Smooth muscle cell (in vitro differentiated cells): Measurements from ENCODE around the gene ASCC1. TPM values are rescaled to one million over a fixed set of nuclear protein-coding genes. Genes with fewer than 3 reads are reported as not detected.
"Not testable (repeated sequence)": the region's sequence is repeated elsewhere in the genome, so short reads cannot be mapped to it uniquely, and the experiment has no call there.

Experiments
- DNase-seq: peaks from one replicate; lab custom pipeline; 2025; ENCODE audit not compliant: unreplicated experiment; lab: John Stamatoyannopoulos, UW
- H2AFZ ChIP-seq: fragments of 200-600 bp; sonication (generic); 2 replicates; pipeline ENCODE4 v1.6.0; 2016; ENCODE audit warnings: antibody characterized with exemption, low read depth, mild to moderate bottlenecking
- H3F3A ChIP-seq: fragments of 200-600 bp; sonication (generic); 2 replicates; pipeline ENCODE4 v1.6.0; 2017; ENCODE audit warnings: antibody characterized with exemption, low read depth
- H3K27ac ChIP-seq: fragments of 200-600 bp; sonication (generic); 2 replicates; pipeline ENCODE4 v1.5.1; 2016; ENCODE audit warnings: low read depth, mild to moderate bottlenecking
- H3K27me3 ChIP-seq: fragments of 200-600 bp; sonication (generic); 2 replicates; pipeline ENCODE4 v1.6.1; 2016; ENCODE audit warnings: low read depth, mild to moderate bottlenecking
- H3K36me3 ChIP-seq: fragments of 200-600 bp; sonication (generic); 2 replicates; pipeline ENCODE4 v1.5.1; 2016; ENCODE audit warnings: low read depth
- H3K4me1 ChIP-seq: fragments of 200-600 bp; sonication (generic); 2 replicates; pipeline ENCODE4 v1.5.1; 2016; ENCODE audit warnings: low read depth
- H3K4me2 ChIP-seq: fragments of 200-600 bp; sonication (generic); 2 replicates; pipeline ENCODE4 v1.6.0; 2016; ENCODE audit warnings: mild to moderate bottlenecking
- H3K4me3 ChIP-seq: fragments of 200-600 bp; sonication (generic); 2 replicates; pipeline ENCODE4 v1.5.1; 2016; ENCODE audit warnings: mild to moderate bottlenecking
- H3K79me2 ChIP-seq: fragments of 200-600 bp; sonication (generic); 2 replicates; pipeline ENCODE4 v1.6.0; 2016; ENCODE audit warnings: low read depth, mild to moderate bottlenecking
- H3K9ac ChIP-seq: fragments of 200-600 bp; sonication (generic); 2 replicates; pipeline ENCODE4 v1.6.0; 2016; ENCODE audit warnings: low read depth
- H3K9me3 ChIP-seq: fragments of 200-600 bp; sonication (generic); replicated peaks from 2 replicates; pipeline ENCODE4 v1.5.1; 2016; ENCODE audit warnings: low read depth
- H4K20me1 ChIP-seq: fragments of 200-600 bp; sonication (generic); 2 replicates; pipeline ENCODE4 v1.6.0; 2016; ENCODE audit warnings: low read depth
- CTCF ChIP-seq: fragments of 200-600 bp; sonication (generic); IDR thresholded peaks from 2 replicates; pipeline ENCODE4 v1.5.1; 2017; ENCODE audit warnings: borderline replicate concordance, mild to moderate bottlenecking, antibody characterized with exemption; ENCODE audit not compliant: insufficient read depth, poor library complexity, severe bottlenecking
- whole genome bisulfite sequencing: methylation state at CpG from one replicate; pipeline ENCODE4 v1.1.7; 2016; ENCODE audit warnings: low lambda C conversion rate; 5-methylcytosine and 5-hydroxymethylcytosine counted together
- polyA plus RNA-seq: library from polyadenylated mRNA; unstranded; fragments of >200 nt; fragmentation: Nextera tagmentation; extraction: Ambion mirVana; gene quantifications from 2 replicates; pipeline ENCODE4 v1.2.1, GENCODE V29; 2016
- total RNA-seq: library from RNA; depleted of rRNA; stranded (reverse); fragments of >200 nt; gene quantifications from 2 replicates; pipeline ENCODE4 v1.2.3, GENCODE V29; 2014

The ASCC1 gene
- total and polyA plus RNA-seq, 2 experiments from 2014 or later: 24.0 to 28.1 TPM

- 96% methylated on average over 7 of the region's 7 CpGs for WGBS
- Histone ChIP-seq H3K4me1 (no peaks in the 10 kb centered on the region), H3K27ac (no peak overlapping the region), H3K4me3 (no peak overlapping the region), H3K36me3 (no peaks in the 10 kb centered on the region), H3K27me3 (no peaks in the 10 kb centered on the region), H3K9me3 (no peaks in the 10 kb centered on the region), H3K4me2 (no peak overlapping the region), H3K9ac (no peak overlapping the region), H3F3A (no peaks in the 10 kb centered on the region), H3K79me2 (no peaks in the 10 kb centered on the region), H4K20me1 (no peaks in the 10 kb centered on the region), H2AFZ (no peak overlapping the region)
- TF ChIP-seq CTCF: no peak
- DNase-seq: no peak
Measured at GRCh38 chr10:72152286-72152685, 63.8 kb downstream of the ASCC1 start.

- not testable (repeated sequence) for H3K4me1 ChIP-seq, H3K27me3 ChIP-seq, H3K9me3 ChIP-seq, H3K79me2 ChIP-seq, H3K36me3 ChIP-seq, H3F3A ChIP-seq, H3K4me3 ChIP-seq, H3K4me2 ChIP-seq, H3K9ac ChIP-seq, H4K20me1 ChIP-seq, H2AFZ ChIP-seq, H3K27ac ChIP-seq, DNase-seq
- WGBS: 98% methylated on average over 6 of the region's 6 CpGs
Measured at GRCh38 chr10:72150746-72151478, 65.2 kb downstream of the ASCC1 start.

- not testable (repeated sequence) for H3K36me3 ChIP-seq, H3F3A ChIP-seq, H2AFZ ChIP-seq, H3K4me1 ChIP-seq, H3K27ac ChIP-seq, H3K79me2 ChIP-seq, H3K9ac ChIP-seq, H3K27me3 ChIP-seq, H4K20me1 ChIP-seq, H3K9me3 ChIP-seq, DNase-seq, H3K4me3 ChIP-seq, H3K4me2 ChIP-seq
- WGBS: 96% methylated on average over 4 of the region's 4 CpGs
Measured at GRCh38 chr10:72147324-72147584, 68.8 kb downstream of the ASCC1 start.

GRCh38 chr10:72146559-72147323, 69.3 kb downstream of the ASCC1 start:
- H3K27me3 ChIP-seq: no peaks in the 10 kb centered on the region
- no peak overlapping the region for H3K9ac ChIP-seq
- H4K20me1 ChIP-seq: no peaks in the 10 kb centered on the region
- H3K4me2 ChIP-seq: no peak overlapping the region
- H3K4me3 ChIP-seq: no peak overlapping the region
- 88% methylated on average over 4 of the region's 4 CpGs for WGBS
- no peak for TF ChIP-seq CTCF
- no peaks in the 10 kb centered on the region for H3K9me3 ChIP-seq
- H3K36me3 ChIP-seq: no peaks in the 10 kb centered on the region
- no peaks in the 10 kb centered on the region for H3F3A ChIP-seq
- peaks cover 10% of the 10 kb centered on the region for H3K4me1 ChIP-seq
- no peak overlapping the region for H3K27ac ChIP-seq
- H2AFZ ChIP-seq: no peak overlapping the region
- no peaks in the 10 kb centered on the region for H3K79me2 ChIP-seq
- DNase-seq: no peak
